Stomach (tissue), 9 donors: ENCODE data around the gene RAG1. TPM values are rescaled to one million over a fixed set of nuclear protein-coding genes. Genes with fewer than 3 reads are reported as not detected.

Source experiments
- DNase-seq, 2 donors: peaks; one replicate each; pipeline versions ENCODE4 v3.0.0 to v3.0.0-alpha.2; 2013 to 2019
- H3K27ac ChIP-seq, 5 donors: fragments of 200-600 bp in 4 of 5; sonication (generic) in 4 of 5; one replicate each; pipeline ENCODE4 v1.5.1; 2013 to 2019; ENCODE audit warnings: mild to moderate bottlenecking in 1 of 5, moderate library complexity in 1 of 5
- H3K27me3 ChIP-seq, 3 donors: fragments of 200-600 bp; sonication (generic); one replicate each; pipeline ENCODE4 v1.5.1; 2017 to 2019; ENCODE audit warnings: mixed run types in 1 of 3
- H3K36me3 ChIP-seq, 4 donors: fragments of 200-600 bp; sonication (generic); 1 replicate in 3 of 4; 2 replicates in 1 of 4; pipeline ENCODE4 v1.5.1; 2016 to 2019
- H3K4me1 ChIP-seq, 4 donors: fragments of 200-600 bp; sonication (generic); one replicate each; pipeline ENCODE4 v1.5.1; 2016 to 2019
- H3K4me3 ChIP-seq, 4 donors: fragments of 200-600 bp; sonication (generic) in 3 of 4; one replicate each; pipeline ENCODE4 v1.5.1; 2016 to 2019; ENCODE audit warnings: mild to moderate bottlenecking in 1 of 4
- H3K9me3 ChIP-seq, 4 donors: fragments of 200-600 bp; sonication (generic); one replicate each; pipeline ENCODE4 v1.5.1; 2016 to 2019
- CTCF ChIP-seq, 7 experiments: fragments of 450-650 bp in 4 of 7; fragments of 200-600 bp in 3 of 7; sonication (generic) in 3 of 7; IDR thresholded peaks; one replicate each; pipeline ENCODE4 v1.5.1; 2016 to 2019; ENCODE audit warnings: antibody characterized with exemption in 7 of 7, control low read depth in 2 of 7, mild to moderate bottlenecking in 1 of 7
- EP300 ChIP-seq: sonication (generic); formaldehyde crosslinking; IDR thresholded peaks from one replicate; pipeline ENCODE4 v1.6.1; 2017; ENCODE audit warnings: antibody characterized with exemption
- POLR2A ChIP-seq, 4 donors: fragments of 450-650 bp; IDR thresholded peaks; one replicate each; pipeline ENCODE4 v1.6.1; 2016; ENCODE audit warnings: antibody characterized with exemption in 4 of 4, control low read depth in 2 of 4, mild to moderate bottlenecking in 1 of 4, moderate library complexity in 1 of 4
- POLR2AphosphoS5 ChIP-seq, 3 donors: sonication (generic); formaldehyde crosslinking; IDR thresholded peaks; one replicate each; pipeline ENCODE4 v1.6.1; 2016; ENCODE audit warnings: antibody characterized with exemption in 3 of 3
- WGBS, 5 donors: extraction: QIAGEN DNeasy Blood & Tissue Kit in 3 of 5; methylation state at CpG; one replicate each; pipeline versions ENCODE4 v1.1.5 to v1.1.7; 2013 to 2018; 5-methylcytosine and 5-hydroxymethylcytosine counted together
- intact Hi-C: fragments of 100-400 bp; cut with DNase I; formaldehyde crosslinking; loops from one replicate; pipeline ENCODE4 v1.15.1; 2023; ENCODE audit warnings: low total_unique reads
- polyA plus RNA-seq, 3 donors: library from polyadenylated mRNA; stranded (reverse); fragments of 200-250 nt; gene quantifications; one replicate each; pipeline ENCODE4 v1.2.3, GENCODE V29; 2013
- total RNA-seq, 5 donors: library from RNA; depleted of rRNA; stranded (reverse); fragments of >200 nt; gene quantifications; one replicate each; pipeline versions ENCODE4 v1.1.0 to v1.2.3, GENCODE V29; 2014 to 2016
- donor health status: healthy with polysubstance abuse.
- donor health status: Bipolar disorder and iron deficiency.
- donor health status: healthy.

The RAG1 gene
- total and polyA plus RNA-seq, 8 donors, result 0.23 to 5.0 (median 0.43) TPM; not detected in 2

- Histone ChIP-seq H3K27me3 (no peaks in the 10 kb centered on the region), H3K4me3 (no peak overlapping the region), H3K4me1 (no peaks in the 10 kb centered on the region), H3K27ac (no peak overlapping the region), H3K36me3 (no peaks in the 10 kb centered on the region), H3K9me3 (peaks cover 0 to 5% (median 2%) of the 10 kb centered on the region in 4 donors)
- no peak for DNase-seq
- 56 to 91% (median 84%) methylated on average over 2 of the region's 2 CpGs for WGBS, 5 donors
- intact Hi-C loops, result no loop called here
- no peak for TF ChIP-seq POLR2A (IDR thresholded peaks at IDR 0.05)
- no peak for TF ChIP-seq POLR2AphosphoS5 (IDR thresholded peaks at IDR 0.05)
- TF ChIP-seq CTCF (IDR thresholded peaks at IDR 0.05), result no peak
- TF ChIP-seq EP300, result no peak
Observed at GRCh38 chr11:36581536-36581935, 13.7 kb downstream of the RAG1 start.

GRCh38 chr11:36583667-36584066 is 15.9 kb downstream of the RAG1 start:
- H3K36me3 ChIP-seq, result no peaks in the 10 kb centered on the region
- intact Hi-C loops, result no loop called here
- H3K4me1 ChIP-seq, result no peaks in the 10 kb centered on the region
- WGBS, 5 donors, result 56 to 65% (median 59%) methylated on average over 3 of the region's 3 CpGs
- peaks cover 0 to 5% (median 0%) of the 10 kb centered on the region in 3 donors for H3K27me3 ChIP-seq
- H3K4me3 ChIP-seq, result no peak overlapping the region
- no peak for DNase-seq
- H3K9me3 ChIP-seq, result peaks cover 0 to 5% (median 2%) of the 10 kb centered on the region in 4 donors
- H3K27ac ChIP-seq, result no peak overlapping the region
- TF ChIP-seq CTCF (IDR thresholded peaks at IDR 0.05) (no peak), EP300 (no peak), POLR2A (IDR thresholded peaks at IDR 0.05) (no peak), POLR2AphosphoS5 (IDR thresholded peaks at IDR 0.05) (no peak)

GRCh38 chr11:36586543-36586942 is 18.7 kb downstream of the RAG1 start:
- no peaks in the 10 kb centered on the region for H3K36me3 ChIP-seq
- H3K4me3 ChIP-seq, result no peak overlapping the region
- H3K27me3 ChIP-seq, result peaks cover 0 to 23% (median 3%) of the 10 kb centered on the region in 3 donors
- no peaks in the 10 kb centered on the region for H3K4me1 ChIP-seq
- TF ChIP-seq EP300 (no peak), CTCF (IDR thresholded peaks at IDR 0.05) (no peak), POLR2A (IDR thresholded peaks at IDR 0.05) (no peak), POLR2AphosphoS5 (IDR thresholded peaks at IDR 0.05) (no peak)
- intact Hi-C loops, result no loop called here
- peaks cover 0 to 3% (median 1%) of the 10 kb centered on the region in 4 donors for H3K9me3 ChIP-seq
- no peak for DNase-seq
- no peak overlapping the region for H3K27ac ChIP-seq

- no peaks in the 10 kb centered on the region for H3K36me3 ChIP-seq
- intact Hi-C loops, result no loop called here
- H3K4me1 ChIP-seq, result no peaks in the 10 kb centered on the region
- H3K4me3 ChIP-seq, result no peak overlapping the region
- H3K27ac ChIP-seq, result no peak overlapping the region
- DNase-seq, result no peak
- TF ChIP-seq EP300 (no peak), CTCF (IDR thresholded peaks at IDR 0.05) (no peak), POLR2A (IDR thresholded peaks at IDR 0.05) (no peak), POLR2AphosphoS5 (IDR thresholded peaks at IDR 0.05) (no peak)
- 28 to 59% (median 42%) methylated on average over 1 of the region's 1 CpG for WGBS, 5 donors
- no peaks in the 10 kb centered on the region for H3K9me3 ChIP-seq
- peaks cover 0 to 29% (median 9%) of the 10 kb centered on the region in 3 donors for H3K27me3 ChIP-seq
Observed at GRCh38 chr11:36588099-36588498, 20.3 kb downstream of the RAG1 start.
